ENCODE results near the gene ATP6V1G1.

The ATP6V1G1 gene

GRCh38 chr9:114612272-114612923 is 24.8 kb downstream of the ATP6V1G1 start:
- no peak for DNase-seq (ENCODE audit: low read depth)

GRCh38 chr9:114613087-114613486 is 25.5 kb downstream of the ATP6V1G1 start:
- no peak for DNase-seq (ENCODE audit: low read depth)

GRCh38 chr9:114613919-114614318 is 26.4 kb downstream of the ATP6V1G1 start:
- no peak for DNase-seq (ENCODE audit: low read depth)

GRCh38 chr9:114614373-114614772 is 26.8 kb downstream of the ATP6V1G1 start:
- DNase-seq (ENCODE audit: low read depth), result no peak

- no peak for DNase-seq (ENCODE audit: low read depth)
Measured at GRCh38 chr9:114616684-114617520, 29.3 kb downstream of the ATP6V1G1 start.

- DNase-seq (ENCODE audit: low read depth), result no peak
Measured at GRCh38 chr9:114619191-114619761, 31.7 kb downstream of the ATP6V1G1 start.

GRCh38 chr9:114621561-114621960 is 34.0 kb downstream of the ATP6V1G1 start:
- DNase-seq (ENCODE audit: low read depth), result no peak

- no peak for DNase-seq (ENCODE audit: low read depth)
Measured at GRCh38 chr9:114621975-114622609, 34.5 kb downstream of the ATP6V1G1 start.

- no peak for DNase-seq (ENCODE audit: low read depth)
Measured at GRCh38 chr9:114624677-114625076, 37.1 kb downstream of the ATP6V1G1 start.

- DNase-seq (ENCODE audit: low read depth), result no peak
Measured at GRCh38 chr9:114626415-114627020, 38.9 kb downstream of the ATP6V1G1 start.

GRCh38 chr9:114627553-114627952 is 40.0 kb downstream of the ATP6V1G1 start:
- DNase-seq (ENCODE audit: low read depth), result no peak

GRCh38 chr9:114629563-114630090 is 42.1 kb downstream of the ATP6V1G1 start:
- DNase-seq (ENCODE audit: low read depth), result no peak

- no peak for DNase-seq (ENCODE audit: low read depth)
Measured at GRCh38 chr9:114631166-114631565, 43.6 kb downstream of the ATP6V1G1 start.

- DNase-seq (ENCODE audit: low read depth), result no peak
Measured at GRCh38 chr9:114633438-114634089, 46.0 kb downstream of the ATP6V1G1 start.

GRCh38 chr9:114634387-114634786 is 46.8 kb downstream of the ATP6V1G1 start:
- no peak for DNase-seq (ENCODE audit: low read depth)

GRCh38 chr9:114638404-114638803 is 50.8 kb downstream of the ATP6V1G1 start:
- no peak for DNase-seq (ENCODE audit: low read depth)

- no peak for DNase-seq (ENCODE audit: low read depth)
Measured at GRCh38 chr9:114641967-114642366, 54.4 kb downstream of the ATP6V1G1 start.

GRCh38 chr9:114643001-114643400 is 55.4 kb downstream of the ATP6V1G1 start:
- no peak for DNase-seq (ENCODE audit: low read depth)

- DNase-seq (ENCODE audit: low read depth), result no peak
Measured at GRCh38 chr9:114643896-114644295, 56.3 kb downstream of the ATP6V1G1 start.

All from stimulated activated CD8-positive, alpha-beta memory T cell treated with anti-CD3 and anti-CD28 coated beads, Interleukin-15, amount 100 ng/mL, for 1 hour (primary cell).